ENCODE results near the gene OR2T3.
"Not testable (repeated sequence)": the region's sequence is repeated elsewhere in the genome, so short reads cannot be mapped to it uniquely, and the experiment has no call there.

- TF ChIP-seq POLR2A, POLR2AphosphoS5 (IDR thresholded peaks at IDR 0.05): not testable (repeated sequence)
- TF ChIP-seq, protein P1, sequence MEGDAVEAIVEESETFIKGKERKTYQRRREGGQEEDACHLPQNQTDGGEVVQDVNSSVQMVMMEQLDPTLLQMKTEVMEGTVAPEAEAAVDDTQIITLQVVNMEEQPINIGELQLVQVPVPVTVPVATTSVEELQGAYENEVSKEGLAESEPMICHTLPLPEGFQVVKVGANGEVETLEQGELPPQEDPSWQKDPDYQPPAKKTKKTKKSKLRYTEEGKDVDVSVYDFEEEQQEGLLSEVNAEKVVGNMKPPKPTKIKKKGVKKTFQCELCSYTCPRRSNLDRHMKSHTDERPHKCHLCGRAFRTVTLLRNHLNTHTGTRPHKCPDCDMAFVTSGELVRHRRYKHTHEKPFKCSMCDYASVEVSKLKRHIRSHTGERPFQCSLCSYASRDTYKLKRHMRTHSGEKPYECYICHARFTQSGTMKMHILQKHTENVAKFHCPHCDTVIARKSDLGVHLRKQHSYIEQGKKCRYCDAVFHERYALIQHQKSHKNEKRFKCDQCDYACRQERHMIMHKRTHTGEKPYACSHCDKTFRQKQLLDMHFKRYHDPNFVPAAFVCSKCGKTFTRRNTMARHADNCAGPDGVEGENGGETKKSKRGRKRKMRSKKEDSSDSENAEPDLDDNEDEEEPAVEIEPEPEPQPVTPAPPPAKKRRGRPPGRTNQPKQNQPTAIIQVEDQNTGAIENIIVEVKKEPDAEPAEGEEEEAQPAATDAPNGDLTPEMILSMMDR (IDR thresholded peaks at IDR 0.05): not testable (repeated sequence)
Observed at GRCh38 chr1:248459117-248459516, 14.0 kb upstream of the OR2T3 start.
